Keratinocyte (primary cell): Measurements from ENCODE around the gene CALCOCO1. TPM values are rescaled to one million over a fixed set of nuclear protein-coding genes. Genes with fewer than 3 reads are reported as not detected.

Source experiments
- DNase-seq: peaks from one replicate; pipeline ENCODE4 v3.0.0-alpha.2; 2011; ENCODE audit warnings: low read depth, missing footprints, low spot score
- FAIRE-seq: peaks from 2 replicates; lab custom pipeline; 2011; peaks lifted over from hg19 to GRCh38; lab: Jason Lieb, UNC
- H2AFZ ChIP-seq: 2 replicates; pipeline ENCODE4 v1.6.0; 2012; ENCODE audit warnings: low read length, control low read depth, inconsistent platforms; ENCODE audit not compliant: control insufficient read depth
- H3K27ac ChIP-seq: 2 replicates; pipeline ENCODE4 v1.5.1; 2011; ENCODE audit warnings: low read length; ENCODE audit not compliant: control insufficient read depth, insufficient read depth
- H3K27me3 ChIP-seq: 3 replicates; pipeline ENCODE4 v1.6.0; 2011; ENCODE audit warnings: low read length; ENCODE audit not compliant: control insufficient read depth, insufficient read depth; ENCODE audit errors: extremely low read depth
- H3K36me3 ChIP-seq, 2 experiments: 2 replicates in 1 of 2; 3 replicates in 1 of 2; pipeline ENCODE4 v1.5.1; 2011; ENCODE audit warnings: low read length in 2 of 2, mild to moderate bottlenecking in 1 of 2; ENCODE audit not compliant: control insufficient read depth in 2 of 2, insufficient read depth in 2 of 2; ENCODE audit errors: extremely low read depth in 1 of 2
- H3K4me1 ChIP-seq: 3 replicates; pipeline ENCODE4 v1.5.1; 2011; ENCODE audit warnings: low read length; ENCODE audit not compliant: control insufficient read depth, insufficient read depth; ENCODE audit errors: extremely low read depth
- H3K4me2 ChIP-seq: 3 replicates; pipeline ENCODE4 v1.6.0; 2011; ENCODE audit warnings: low read depth, low read length; ENCODE audit not compliant: control insufficient read depth, insufficient read depth; ENCODE audit errors: extremely low read depth
- H3K4me3 ChIP-seq, 3 experiments: fragments of 200-600 bp in 1 of 3; sonication (generic) in 1 of 3; 2 replicates in 2 of 3; 3 replicates in 1 of 3; pipeline ENCODE4 v1.5.1; 2011 to 2016; ENCODE audit warnings: low read length in 3 of 3, mild to moderate bottlenecking in 3 of 3, control low read depth in 2 of 3, inconsistent platforms in 1 of 3, low read depth in 1 of 3, mixed read lengths in 1 of 3, mixed run types in 1 of 3, moderate library complexity in 1 of 3; ENCODE audit not compliant: control insufficient read depth in 2 of 3, insufficient read depth in 2 of 3; ENCODE audit errors: extremely low read depth in 1 of 3
- H3K79me2 ChIP-seq: 2 replicates; pipeline ENCODE4 v1.6.0; 2012; ENCODE audit warnings: low read length; ENCODE audit not compliant: control insufficient read depth, insufficient read depth
- H3K9ac ChIP-seq: 3 replicates; pipeline ENCODE4 v1.6.0; 2011; ENCODE audit warnings: low read length; ENCODE audit not compliant: control insufficient read depth, insufficient read depth; ENCODE audit errors: extremely low read depth
- H3K9me1 ChIP-seq: 3 replicates; pipeline ENCODE4 v1.6.0; 2011; ENCODE audit warnings: low read length; ENCODE audit not compliant: control insufficient read depth, insufficient read depth; ENCODE audit errors: extremely low read depth
- H3K9me3 ChIP-seq: 2 replicates; pipeline ENCODE4 v1.5.1; 2012; ENCODE audit warnings: low read depth, low read length; ENCODE audit not compliant: control insufficient read depth
- H4K20me1 ChIP-seq: 3 replicates; pipeline ENCODE4 v1.6.0; 2011; ENCODE audit warnings: low read length; ENCODE audit not compliant: control insufficient read depth, insufficient read depth; ENCODE audit errors: extremely low read depth
- CTCF ChIP-seq, 3 experiments: IDR thresholded peaks in 1 of 3; conservative IDR thresholded peaks in 1 of 3; optimal IDR thresholded peaks in 1 of 3; 2 replicates in 2 of 3; 3 replicates in 1 of 3; pipeline versions ENCODE3 to v1.5.1; 2011; ENCODE audit warnings: low read length in 3 of 3, mild to moderate bottlenecking in 3 of 3, moderate library complexity in 2 of 3, control low read depth in 1 of 3, inconsistent platforms in 1 of 3; ENCODE audit not compliant: insufficient read depth in 2 of 3; ENCODE audit errors: extremely low read depth in 1 of 3
- EZH2 ChIP-seq: IDR thresholded peaks from one replicate; pipeline ENCODE4 v1.6.1; 2012; ENCODE audit warnings: inconsistent platforms, mild to moderate bottlenecking, low read length, moderate library complexity
- dilution Hi-C: fragments of 300-500 bp; cut with MboI; formaldehyde crosslinking; loops from one replicate; pipeline ENCODE4 v1.7.0; 2020; ENCODE audit warnings: low sequenced_read_pairs; ENCODE audit not compliant: extremely low pct_ligation_motif_present
- polyA plus RNA-seq, 5 experiments: library from polyadenylated mRNA; depleted of rRNA in 3 of 5; stranded (reverse) in 3 of 5; stranded (forward) in 1 of 5; unstranded in 1 of 5; fragments of >200 nt; gene quantifications; 1 replicate in 1 of 5; 2 replicates in 3 of 5; 3 replicates in 1 of 5; pipeline versions ENCODE4 v1.2.1 to v1.2.3, GENCODE V29; 2011 to 2012; ENCODE audit warnings: missing spikeins in 2 of 5, low read depth in 1 of 5, low replicate concordance in 1 of 5

Gene CALCOCO1
- polyA plus RNA-seq, 1 donor (not counting 4 experiments of a cell fraction or from before 2014, with no cell fraction given), result 67.3 TPM

GRCh38 chr12:53775478-53776145, 48.4 kb upstream of the CALCOCO1 start:
- Histone ChIP-seq H3K9me3 (no peaks in the 10 kb centered on the region), H3K27me3 (no peaks in the 10 kb centered on the region), H3K4me1 (peaks cover 9% of the 10 kb centered on the region), H3K4me3 (no peak overlapping the region), H3K4me2 (no peak overlapping the region), H3K9me1 (no peaks in the 10 kb centered on the region), H4K20me1 (no peaks in the 10 kb centered on the region), H3K9ac (no peak overlapping the region), H2AFZ (no peak overlapping the region), H3K27ac (no peak overlapping the region), H3K79me2 (no peaks in the 10 kb centered on the region), H3K36me3 (no peaks in the 10 kb centered on the region)
- TF ChIP-seq CTCF (optimal IDR thresholded peaks at IDR 0.05 in 1 of 3, IDR thresholded peaks at IDR 0.05 in 1 of 3, conservative IDR thresholded peaks at IDR 0.05 in 1 of 3; ENCODE audit: extremely low read depth in 1 of 3, insufficient read depth in 2 of 3, low read length in 3 of 3), result no peak
- no peak for DNase-seq
- dilution Hi-C loops, result no loop called here
- FAIRE-seq, result no peak

DNA sequence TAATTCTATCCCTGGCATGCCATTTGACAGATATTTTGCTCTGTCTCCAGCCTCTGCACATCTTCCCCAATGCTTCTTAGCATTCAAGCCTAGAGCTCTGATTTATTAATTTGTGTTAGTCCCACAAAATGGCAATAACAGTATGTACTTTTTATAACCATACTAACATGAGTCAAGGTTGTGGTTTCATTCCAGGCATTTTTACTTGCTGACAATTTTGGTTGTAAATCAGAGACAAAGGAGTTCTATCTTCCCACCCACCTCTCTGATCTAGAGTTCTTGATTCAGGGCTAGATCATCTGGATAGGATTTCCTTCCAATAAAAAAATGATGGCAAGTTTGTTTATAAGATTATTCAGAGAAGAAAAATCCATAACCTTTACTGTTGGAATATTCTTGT, 43.0 kb upstream of the CALCOCO1 start:
- peak; percentile 60 for FAIRE-seq
- Histone ChIP-seq H3K27me3 (no peaks in the 10 kb centered on the region), H3K27ac (peak overlapping the region; percentile 28)

More for the DNA sequence above, 43.0 kb upstream of the CALCOCO1 start:
- H3K79me2 ChIP-seq, result no peaks in the 10 kb centered on the region
- H3K4me1 ChIP-seq, result peaks cover 25% of the 10 kb centered on the region
- peak; percentile 79 for DNase-seq
- no peaks in the 10 kb centered on the region for H3K9me3 ChIP-seq
- H3K4me2 ChIP-seq, result peak overlapping the region; percentile 75
- TF ChIP-seq EZH2, result no peak
- TF ChIP-seq CTCF (optimal IDR thresholded peaks at IDR 0.05 in 1 of 3, IDR thresholded peaks at IDR 0.05 in 1 of 3, conservative IDR thresholded peaks at IDR 0.05 in 1 of 3; ENCODE audit: extremely low read depth in 1 of 3, insufficient read depth in 2 of 3, low read length in 3 of 3), result no peak
- dilution Hi-C loops, result loop anchor here (25.0 kb wide), 1 partner anchor 167 kb away; the partner anchor contains the start of gene HOXC13
- no peak overlapping the region for H3K9ac ChIP-seq
- no peaks in the 10 kb centered on the region for H4K20me1 ChIP-seq
- H3K9me1 ChIP-seq, result no peaks in the 10 kb centered on the region
- H3K36me3 ChIP-seq, result no peaks in the 10 kb centered on the region
- no peak overlapping the region for H2AFZ ChIP-seq
- peak overlapping the region in 1 of 3 experiments; percentile 5 for H3K4me3 ChIP-seq
